K562 (cell line): Measurements from ENCODE around the gene MAK. TPM values are rescaled to one million over a fixed set of nuclear protein-coding genes. Genes with fewer than 3 reads are reported as not detected.

Experiments used
- ATF3 ChIP-seq, 2 experiments: fragments of 450-650 bp in 1 of 2; sonication (generic) in 1 of 2; formaldehyde crosslinking in 1 of 2; IDR thresholded peaks in 1 of 2; conservative IDR thresholded peaks in 1 of 2; 2 replicates each; pipeline versions ENCODE4 v1.6.1 to v1.8.1; 2016 to 2023; ENCODE audit warnings: mild to moderate bottlenecking in 2 of 2, moderate library complexity in 2 of 2, inconsistent platforms in 1 of 2, missing genetic modification reagents in 1 of 2
- KLF6 ChIP-seq: fragments of 250-450 bp; sonication (Bioruptor Pico); IDR thresholded peaks from 2 replicates; pipeline ENCODE4 v1.4.0; 2020; ENCODE audit warnings: mild to moderate bottlenecking, moderate library complexity, borderline replicate concordance
- PURB ChIP-seq: sonication (generic); formaldehyde crosslinking; IDR thresholded peaks from 2 replicates; pipeline ENCODE4 v1.9.0; 2021; ENCODE audit warnings: low read depth, mild to moderate bottlenecking, missing genetic modification reagents
- SMARCB1 ChIP-seq: IDR thresholded peaks from 2 replicates; pipeline ENCODE4 v1.6.1; 2011; ENCODE audit warnings: improper control_type of control experiment, low read depth; ENCODE audit not compliant: insufficient read length
- ZC3H8 ChIP-seq: fragments of 450-650 bp; IDR thresholded peaks from 2 replicates; pipeline ENCODE4 v1.6.1; 2017
- ZNF436 ChIP-seq: fragments of 250-450, 450-650 bp; sonication (Bioruptor Pico); formaldehyde crosslinking; IDR thresholded peaks from 2 replicates; pipeline ENCODE4 v1.7.0; 2020; ENCODE audit warnings: mild to moderate bottlenecking
- polyA plus RNA-seq, 8 experiments: library from polyadenylated mRNA; depleted of rRNA in 4 of 8; stranded (reverse) in 5 of 8; unstranded in 3 of 8; fragments of >200 nt; fragmentation: Nextera tagmentation in 2 of 8; fragmentation: Illumina TruSeq in 1 of 8; extraction: Ambion mirVana in 2 of 8; extraction: Trizol in 1 of 8; gene quantifications; 2 replicates each; pipeline versions ENCODE4 v1.2.1 to v1.2.3, GENCODE V29; 2011 to 2014; ENCODE audit warnings: inconsistent platforms in 1 of 8, missing spikeins in 1 of 8
- total RNA-seq, 7 experiments: library from RNA; depleted of rRNA in 6 of 7; stranded (reverse); fragments of >200 nt in 6 of 7; fragmentation: Illumina TruSeq in 2 of 7; extraction: Trizol in 2 of 7; gene quantifications; 2 replicates each; pipeline versions ENCODE4 v1.2.1 to v1.2.3, GENCODE V29; 2011 to 2021; ENCODE audit warnings: low replicate concordance in 1 of 7
- TF ChIP-seq, protein P1 (sequence below): fragments of 450-650 bp; IDR thresholded peaks from 2 replicates; pipeline ENCODE4 v1.6.1; 2016; ENCODE audit warnings: mild to moderate bottlenecking, moderate library complexity
- TF ChIP-seq, protein P2 (sequence below): sonication (generic); formaldehyde crosslinking; IDR thresholded peaks from 2 replicates; pipeline ENCODE4 v1.8.0; 2023; ENCODE audit warnings: missing genetic modification reagents, mild to moderate bottlenecking, borderline replicate concordance

MAK gene
- total and polyA plus RNA-seq, 9 of the 15 experiments (the other 6 are each of a cell fraction or from before 2014, with no cell fraction given): 0.25 to 1.1 (median 0.53) TPM

GRCh38 chr6:10886691-10887502 is 48.6 kb upstream of the MAK start, which contains the start of gene SYCP2L (continued):
- TF ChIP-seq, protein P1, sequence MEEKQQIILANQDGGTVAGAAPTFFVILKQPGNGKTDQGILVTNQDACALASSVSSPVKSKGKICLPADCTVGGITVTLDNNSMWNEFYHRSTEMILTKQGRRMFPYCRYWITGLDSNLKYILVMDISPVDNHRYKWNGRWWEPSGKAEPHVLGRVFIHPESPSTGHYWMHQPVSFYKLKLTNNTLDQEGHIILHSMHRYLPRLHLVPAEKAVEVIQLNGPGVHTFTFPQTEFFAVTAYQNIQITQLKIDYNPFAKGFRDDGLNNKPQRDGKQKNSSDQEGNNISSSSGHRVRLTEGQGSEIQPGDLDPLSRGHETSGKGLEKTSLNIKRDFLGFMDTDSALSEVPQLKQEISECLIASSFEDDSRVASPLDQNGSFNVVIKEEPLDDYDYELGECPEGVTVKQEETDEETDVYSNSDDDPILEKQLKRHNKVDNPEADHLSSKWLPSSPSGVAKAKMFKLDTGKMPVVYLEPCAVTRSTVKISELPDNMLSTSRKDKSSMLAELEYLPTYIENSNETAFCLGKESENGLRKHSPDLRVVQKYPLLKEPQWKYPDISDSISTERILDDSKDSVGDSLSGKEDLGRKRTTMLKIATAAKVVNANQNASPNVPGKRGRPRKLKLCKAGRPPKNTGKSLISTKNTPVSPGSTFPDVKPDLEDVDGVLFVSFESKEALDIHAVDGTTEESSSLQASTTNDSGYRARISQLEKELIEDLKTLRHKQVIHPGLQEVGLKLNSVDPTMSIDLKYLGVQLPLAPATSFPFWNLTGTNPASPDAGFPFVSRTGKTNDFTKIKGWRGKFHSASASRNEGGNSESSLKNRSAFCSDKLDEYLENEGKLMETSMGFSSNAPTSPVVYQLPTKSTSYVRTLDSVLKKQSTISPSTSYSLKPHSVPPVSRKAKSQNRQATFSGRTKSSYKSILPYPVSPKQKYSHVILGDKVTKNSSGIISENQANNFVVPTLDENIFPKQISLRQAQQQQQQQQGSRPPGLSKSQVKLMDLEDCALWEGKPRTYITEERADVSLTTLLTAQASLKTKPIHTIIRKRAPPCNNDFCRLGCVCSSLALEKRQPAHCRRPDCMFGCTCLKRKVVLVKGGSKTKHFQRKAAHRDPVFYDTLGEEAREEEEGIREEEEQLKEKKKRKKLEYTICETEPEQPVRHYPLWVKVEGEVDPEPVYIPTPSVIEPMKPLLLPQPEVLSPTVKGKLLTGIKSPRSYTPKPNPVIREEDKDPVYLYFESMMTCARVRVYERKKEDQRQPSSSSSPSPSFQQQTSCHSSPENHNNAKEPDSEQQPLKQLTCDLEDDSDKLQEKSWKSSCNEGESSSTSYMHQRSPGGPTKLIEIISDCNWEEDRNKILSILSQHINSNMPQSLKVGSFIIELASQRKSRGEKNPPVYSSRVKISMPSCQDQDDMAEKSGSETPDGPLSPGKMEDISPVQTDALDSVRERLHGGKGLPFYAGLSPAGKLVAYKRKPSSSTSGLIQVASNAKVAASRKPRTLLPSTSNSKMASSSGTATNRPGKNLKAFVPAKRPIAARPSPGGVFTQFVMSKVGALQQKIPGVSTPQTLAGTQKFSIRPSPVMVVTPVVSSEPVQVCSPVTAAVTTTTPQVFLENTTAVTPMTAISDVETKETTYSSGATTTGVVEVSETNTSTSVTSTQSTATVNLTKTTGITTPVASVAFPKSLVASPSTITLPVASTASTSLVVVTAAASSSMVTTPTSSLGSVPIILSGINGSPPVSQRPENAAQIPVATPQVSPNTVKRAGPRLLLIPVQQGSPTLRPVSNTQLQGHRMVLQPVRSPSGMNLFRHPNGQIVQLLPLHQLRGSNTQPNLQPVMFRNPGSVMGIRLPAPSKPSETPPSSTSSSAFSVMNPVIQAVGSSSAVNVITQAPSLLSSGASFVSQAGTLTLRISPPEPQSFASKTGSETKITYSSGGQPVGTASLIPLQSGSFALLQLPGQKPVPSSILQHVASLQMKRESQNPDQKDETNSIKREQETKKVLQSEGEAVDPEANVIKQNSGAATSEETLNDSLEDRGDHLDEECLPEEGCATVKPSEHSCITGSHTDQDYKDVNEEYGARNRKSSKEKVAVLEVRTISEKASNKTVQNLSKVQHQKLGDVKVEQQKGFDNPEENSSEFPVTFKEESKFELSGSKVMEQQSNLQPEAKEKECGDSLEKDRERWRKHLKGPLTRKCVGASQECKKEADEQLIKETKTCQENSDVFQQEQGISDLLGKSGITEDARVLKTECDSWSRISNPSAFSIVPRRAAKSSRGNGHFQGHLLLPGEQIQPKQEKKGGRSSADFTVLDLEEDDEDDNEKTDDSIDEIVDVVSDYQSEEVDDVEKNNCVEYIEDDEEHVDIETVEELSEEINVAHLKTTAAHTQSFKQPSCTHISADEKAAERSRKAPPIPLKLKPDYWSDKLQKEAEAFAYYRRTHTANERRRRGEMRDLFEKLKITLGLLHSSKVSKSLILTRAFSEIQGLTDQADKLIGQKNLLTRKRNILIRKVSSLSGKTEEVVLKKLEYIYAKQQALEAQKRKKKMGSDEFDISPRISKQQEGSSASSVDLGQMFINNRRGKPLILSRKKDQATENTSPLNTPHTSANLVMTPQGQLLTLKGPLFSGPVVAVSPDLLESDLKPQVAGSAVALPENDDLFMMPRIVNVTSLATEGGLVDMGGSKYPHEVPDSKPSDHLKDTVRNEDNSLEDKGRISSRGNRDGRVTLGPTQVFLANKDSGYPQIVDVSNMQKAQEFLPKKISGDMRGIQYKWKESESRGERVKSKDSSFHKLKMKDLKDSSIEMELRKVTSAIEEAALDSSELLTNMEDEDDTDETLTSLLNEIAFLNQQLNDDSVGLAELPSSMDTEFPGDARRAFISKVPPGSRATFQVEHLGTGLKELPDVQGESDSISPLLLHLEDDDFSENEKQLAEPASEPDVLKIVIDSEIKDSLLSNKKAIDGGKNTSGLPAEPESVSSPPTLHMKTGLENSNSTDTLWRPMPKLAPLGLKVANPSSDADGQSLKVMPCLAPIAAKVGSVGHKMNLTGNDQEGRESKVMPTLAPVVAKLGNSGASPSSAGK: peak; percentile 93
- TF ChIP-seq PURB: no peak
- TF ChIP-seq KLF6 (CRISPR knock-in tag): no peak
- no peak for TF ChIP-seq ZC3H8
- no peak for TF ChIP-seq SMARCB1
- no peak; the same call in 1 of the 2 replicates for TF ChIP-seq ATF3 (IDR thresholded peaks at IDR 0.05)
- TF ChIP-seq ATF3 (CRISPR knock-in tag; conservative IDR thresholded peaks at IDR 0.05): no peak
- TF ChIP-seq, protein P2, sequence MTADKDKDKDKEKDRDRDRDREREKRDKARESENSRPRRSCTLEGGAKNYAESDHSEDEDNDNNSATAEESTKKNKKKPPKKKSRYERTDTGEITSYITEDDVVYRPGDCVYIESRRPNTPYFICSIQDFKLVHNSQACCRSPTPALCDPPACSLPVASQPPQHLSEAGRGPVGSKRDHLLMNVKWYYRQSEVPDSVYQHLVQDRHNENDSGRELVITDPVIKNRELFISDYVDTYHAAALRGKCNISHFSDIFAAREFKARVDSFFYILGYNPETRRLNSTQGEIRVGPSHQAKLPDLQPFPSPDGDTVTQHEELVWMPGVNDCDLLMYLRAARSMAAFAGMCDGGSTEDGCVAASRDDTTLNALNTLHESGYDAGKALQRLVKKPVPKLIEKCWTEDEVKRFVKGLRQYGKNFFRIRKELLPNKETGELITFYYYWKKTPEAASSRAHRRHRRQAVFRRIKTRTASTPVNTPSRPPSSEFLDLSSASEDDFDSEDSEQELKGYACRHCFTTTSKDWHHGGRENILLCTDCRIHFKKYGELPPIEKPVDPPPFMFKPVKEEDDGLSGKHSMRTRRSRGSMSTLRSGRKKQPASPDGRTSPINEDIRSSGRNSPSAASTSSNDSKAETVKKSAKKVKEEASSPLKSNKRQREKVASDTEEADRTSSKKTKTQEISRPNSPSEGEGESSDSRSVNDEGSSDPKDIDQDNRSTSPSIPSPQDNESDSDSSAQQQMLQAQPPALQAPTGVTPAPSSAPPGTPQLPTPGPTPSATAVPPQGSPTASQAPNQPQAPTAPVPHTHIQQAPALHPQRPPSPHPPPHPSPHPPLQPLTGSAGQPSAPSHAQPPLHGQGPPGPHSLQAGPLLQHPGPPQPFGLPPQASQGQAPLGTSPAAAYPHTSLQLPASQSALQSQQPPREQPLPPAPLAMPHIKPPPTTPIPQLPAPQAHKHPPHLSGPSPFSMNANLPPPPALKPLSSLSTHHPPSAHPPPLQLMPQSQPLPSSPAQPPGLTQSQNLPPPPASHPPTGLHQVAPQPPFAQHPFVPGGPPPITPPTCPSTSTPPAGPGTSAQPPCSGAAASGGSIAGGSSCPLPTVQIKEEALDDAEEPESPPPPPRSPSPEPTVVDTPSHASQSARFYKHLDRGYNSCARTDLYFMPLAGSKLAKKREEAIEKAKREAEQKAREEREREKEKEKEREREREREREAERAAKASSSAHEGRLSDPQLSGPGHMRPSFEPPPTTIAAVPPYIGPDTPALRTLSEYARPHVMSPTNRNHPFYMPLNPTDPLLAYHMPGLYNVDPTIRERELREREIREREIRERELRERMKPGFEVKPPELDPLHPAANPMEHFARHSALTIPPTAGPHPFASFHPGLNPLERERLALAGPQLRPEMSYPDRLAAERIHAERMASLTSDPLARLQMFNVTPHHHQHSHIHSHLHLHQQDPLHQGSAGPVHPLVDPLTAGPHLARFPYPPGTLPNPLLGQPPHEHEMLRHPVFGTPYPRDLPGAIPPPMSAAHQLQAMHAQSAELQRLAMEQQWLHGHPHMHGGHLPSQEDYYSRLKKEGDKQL (CRISPR knock-in tag): no peak
- no peak for TF ChIP-seq ZNF436
